GM19238 (cell line): Measurements from ENCODE around the gene KCNG3.
"Not testable (repeated sequence)": the region's sequence is repeated elsewhere in the genome, so short reads cannot be mapped to it uniquely, and the experiment has no call there.

ENCODE experiments used
- DNase-seq: peaks from one replicate; pipeline ENCODE4 v3.0.0; 2011; ENCODE audit warnings: low spot score; ENCODE audit not compliant: insufficient read length

The KCNG3 gene

DNA sequence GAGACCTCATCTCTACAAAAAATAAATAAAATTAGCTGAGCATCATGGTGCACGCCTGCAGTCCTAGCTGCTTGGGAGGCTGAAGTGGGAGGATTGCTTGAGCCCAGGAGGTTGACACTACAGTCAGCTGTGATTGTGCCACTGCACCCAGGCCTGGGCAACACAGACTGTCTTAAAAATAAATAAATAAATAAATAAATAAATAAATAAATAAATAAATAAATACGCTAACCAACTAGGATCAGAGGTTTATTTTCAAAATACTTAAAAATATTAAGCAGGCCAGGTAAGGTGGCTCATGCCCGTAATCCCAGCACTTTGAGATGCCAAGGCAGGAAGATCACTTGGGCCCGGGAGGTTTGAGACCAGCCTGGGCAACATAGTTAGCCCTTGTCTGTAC lies 63.6 kb downstream of the KCNG3 start:
- DNase-seq = no peak

DNA sequence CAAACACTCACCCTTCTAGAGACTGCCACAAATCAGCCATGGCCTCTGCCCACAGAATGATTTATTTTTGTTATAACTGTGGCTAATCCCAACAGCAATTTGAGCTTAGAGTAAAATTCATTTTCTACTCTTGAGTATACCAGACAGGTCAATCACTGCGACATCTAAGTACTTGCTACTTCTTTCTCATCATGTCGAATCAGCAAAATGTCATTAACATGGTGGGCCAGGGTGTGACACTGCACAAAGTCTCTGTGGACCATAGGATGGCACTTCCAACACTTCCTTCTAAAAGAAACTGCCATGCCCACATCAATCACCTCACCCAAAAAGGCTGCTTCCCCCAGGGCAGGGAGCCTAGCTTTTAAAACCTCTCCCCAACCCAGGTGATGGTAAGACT lies 64.4 kb downstream of the KCNG3 start:
- no peak for DNase-seq

DNA sequence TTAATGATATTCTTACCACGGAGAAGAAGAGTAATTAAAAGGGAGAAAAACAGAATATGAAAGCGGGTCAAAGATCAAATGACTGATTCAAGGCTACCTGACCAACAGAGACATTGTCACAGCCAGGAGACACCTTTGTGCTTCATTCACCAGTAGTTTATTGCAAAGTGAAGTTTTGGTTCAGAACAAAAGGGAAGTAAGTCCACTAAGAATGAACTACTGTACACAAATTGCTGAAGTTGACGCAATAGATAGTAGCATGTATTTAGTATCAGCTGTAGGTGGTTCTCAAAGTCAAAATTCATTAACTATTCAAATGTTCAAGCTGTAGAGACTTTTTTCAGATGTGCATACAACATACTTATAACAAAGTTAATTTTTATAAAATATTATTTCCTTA lies 68.1 kb downstream of the KCNG3 start:
- DNase-seq = no peak

DNA sequence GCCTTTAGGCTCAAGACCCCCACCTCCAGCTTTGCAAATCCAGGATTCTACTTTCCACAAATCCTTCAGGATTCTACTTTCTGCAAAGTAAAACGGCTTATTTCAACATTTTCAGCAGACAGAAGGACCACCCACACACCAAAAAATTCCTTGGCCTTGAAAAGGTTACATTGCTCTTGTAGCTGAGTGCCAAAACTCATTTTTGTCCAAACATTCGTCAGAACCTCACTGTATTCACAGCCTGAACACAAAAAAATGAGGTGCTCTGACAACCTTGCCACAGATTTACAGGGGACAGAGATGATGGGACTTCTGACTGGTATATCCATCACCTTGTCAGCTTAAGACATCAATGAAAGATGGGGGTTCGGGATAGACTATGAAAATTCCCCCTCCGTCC lies 69.7 kb downstream of the KCNG3 start:
- DNase-seq = no peak

DNA sequence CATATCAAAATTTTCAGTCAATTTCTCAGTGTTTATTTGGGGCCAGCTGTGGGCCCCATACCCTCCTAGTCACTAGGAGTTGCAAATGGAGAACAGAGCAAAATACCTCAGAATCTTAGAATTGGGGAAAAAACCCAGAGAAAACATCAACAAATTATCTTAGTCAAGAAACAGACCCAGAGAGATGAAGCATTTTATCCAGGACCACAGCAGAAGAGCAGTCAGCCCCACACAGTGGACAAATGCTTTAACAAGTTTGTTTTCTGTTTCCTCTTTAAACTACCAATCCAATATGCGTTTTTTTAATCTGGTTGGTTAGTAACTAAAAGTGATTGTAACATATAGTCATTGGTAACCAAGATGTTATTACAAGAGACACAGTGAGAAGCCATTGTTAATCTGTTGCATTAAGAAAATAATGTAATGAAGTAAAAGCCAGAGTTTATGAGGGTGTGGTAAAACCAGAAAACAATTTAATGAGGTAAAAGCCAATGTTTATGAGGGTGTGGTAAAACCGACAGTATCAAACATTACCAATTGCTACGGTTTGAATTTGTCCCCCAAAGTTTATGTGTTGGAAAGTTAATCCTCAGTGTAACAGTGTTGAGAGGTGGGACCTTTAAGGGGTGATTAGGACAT lies 72.1 kb downstream of the KCNG3 start:
- no peak for DNase-seq

DNA sequence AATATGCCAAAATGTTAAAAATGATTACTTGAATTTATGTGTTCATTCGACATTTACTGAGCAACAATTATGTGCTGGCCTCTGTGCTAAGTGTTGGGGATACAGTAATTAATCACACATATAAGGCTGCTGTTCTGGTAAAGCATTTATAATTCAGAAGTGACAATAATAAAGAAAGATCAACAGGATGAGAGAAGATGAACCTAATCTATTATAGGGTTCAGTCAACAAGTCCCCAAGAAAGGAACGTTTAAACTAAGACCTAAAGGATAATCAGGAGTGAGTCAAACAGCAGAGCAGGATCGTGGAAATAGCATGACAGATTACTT lies 72.7 kb downstream of the KCNG3 start:
- no peak for DNase-seq

DNA sequence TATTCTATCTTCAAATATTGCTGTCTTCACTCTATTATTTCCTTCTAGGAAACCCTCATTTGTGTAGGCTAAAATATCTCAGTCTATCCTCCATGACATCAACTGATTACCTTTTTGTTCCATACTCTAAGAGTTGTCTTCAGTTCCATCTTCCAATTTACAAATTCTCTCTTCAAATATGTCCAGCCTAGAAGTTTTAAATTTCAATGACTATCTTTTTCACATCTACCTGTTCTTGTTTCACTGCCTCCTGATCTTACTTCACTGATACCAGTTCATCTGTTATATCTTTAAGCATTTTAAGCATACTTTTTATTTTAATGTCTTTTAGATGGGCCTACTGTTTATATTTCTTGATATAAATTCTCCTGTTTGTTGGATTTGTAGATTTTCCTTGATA lies 79.1 kb downstream of the KCNG3 start:
- DNase-seq = no peak

DNA sequence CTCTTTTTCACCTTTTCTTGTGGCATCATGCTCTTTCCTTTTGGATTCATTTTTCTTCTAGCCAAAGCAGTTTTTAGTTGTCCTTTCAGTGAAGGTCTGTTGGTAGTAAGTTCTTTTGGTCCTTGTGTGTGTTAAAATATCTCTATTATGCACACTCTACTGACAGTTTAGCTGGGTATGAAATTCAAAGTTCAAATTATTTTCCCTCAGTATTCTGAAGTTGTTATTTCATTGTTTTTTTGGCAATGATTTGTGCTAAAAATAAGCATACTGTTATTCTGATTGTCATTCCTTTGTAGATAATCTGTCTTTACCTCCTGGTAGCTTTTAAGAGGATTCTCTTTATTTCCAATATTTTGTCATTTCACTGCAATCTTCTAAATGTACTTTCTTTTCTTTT lies 79.6 kb downstream of the KCNG3 start:
- no peak for DNase-seq

DNA sequence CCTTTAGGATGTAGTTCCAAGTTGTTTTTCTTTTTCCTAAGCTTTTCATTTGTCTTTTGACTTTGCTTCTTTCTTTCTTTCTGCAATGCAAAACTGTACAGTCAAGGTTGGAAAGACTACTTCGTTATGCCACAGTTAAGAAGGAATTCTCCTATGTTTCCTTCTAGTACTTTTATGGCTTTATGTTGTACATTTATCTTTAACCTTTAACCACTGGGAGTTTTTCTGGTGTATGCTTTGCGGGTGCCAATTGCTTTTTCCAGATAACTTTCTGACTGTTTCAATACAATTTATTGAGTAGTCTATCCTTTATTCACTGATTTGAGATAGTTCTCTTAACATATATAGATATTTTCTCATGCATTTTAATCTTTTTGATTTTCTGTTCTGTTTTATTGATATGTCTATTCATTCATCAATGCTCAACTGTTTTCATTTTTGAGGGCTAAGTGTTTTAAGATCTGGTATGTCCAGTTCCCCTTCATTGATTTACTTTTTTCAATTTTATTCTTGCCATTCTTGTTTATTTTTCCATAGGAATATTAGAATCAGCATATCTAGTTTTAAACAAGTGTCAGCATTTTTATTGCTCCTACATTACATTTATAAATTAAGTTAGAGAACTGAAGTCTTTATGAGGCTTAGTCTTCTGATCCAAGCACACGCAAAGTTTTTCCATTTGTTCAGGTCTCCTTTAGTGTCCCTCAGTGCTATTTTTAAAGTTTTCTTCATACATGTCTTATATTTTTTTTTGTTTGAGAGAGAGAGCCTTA lies 82.9 kb downstream of the KCNG3 start:
- no peak for DNase-seq

DNA sequence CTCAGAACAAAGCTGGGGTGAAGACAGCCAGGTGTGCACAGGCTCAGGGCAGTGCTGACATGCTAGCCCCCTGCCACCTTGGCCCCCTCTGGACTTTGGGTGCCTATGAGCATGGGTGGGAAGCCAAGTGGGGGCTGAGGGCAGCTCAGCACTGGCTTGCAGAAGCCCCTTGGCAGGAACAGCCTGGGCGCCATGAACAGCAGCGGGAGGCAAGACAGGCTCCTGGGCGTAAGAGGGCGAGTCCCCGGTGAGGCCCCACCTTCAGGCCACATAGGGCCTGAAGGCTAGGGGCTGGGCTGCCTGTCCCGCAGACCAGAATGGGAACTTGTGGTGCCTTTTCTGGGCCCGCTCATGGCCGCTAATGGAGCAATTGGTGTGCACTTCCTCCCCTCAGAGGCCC lies 85.8 kb downstream of the KCNG3 start:
- DNase-seq = no peak

DNA sequence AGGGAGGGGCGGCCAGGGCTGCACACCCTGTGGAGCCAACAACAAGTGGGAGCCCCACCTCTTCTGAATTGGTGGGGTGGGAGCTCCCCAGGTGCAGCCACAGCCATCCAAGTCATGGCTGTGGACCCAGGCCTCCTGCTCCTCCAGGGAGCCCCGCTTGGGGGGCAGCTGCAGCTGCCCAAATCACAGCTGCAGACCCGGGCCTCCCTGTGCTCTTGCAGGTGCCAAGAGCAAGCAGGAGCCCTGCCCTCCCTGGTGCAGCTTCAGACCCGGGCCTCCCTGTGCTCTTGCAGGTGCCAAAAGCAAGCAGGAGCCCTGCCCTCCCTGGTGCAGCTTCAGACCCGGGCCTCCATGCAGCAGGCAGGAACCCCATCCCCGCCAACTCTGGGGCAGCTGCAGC lies 86.3 kb downstream of the KCNG3 start:
- no peak for DNase-seq

DNA sequence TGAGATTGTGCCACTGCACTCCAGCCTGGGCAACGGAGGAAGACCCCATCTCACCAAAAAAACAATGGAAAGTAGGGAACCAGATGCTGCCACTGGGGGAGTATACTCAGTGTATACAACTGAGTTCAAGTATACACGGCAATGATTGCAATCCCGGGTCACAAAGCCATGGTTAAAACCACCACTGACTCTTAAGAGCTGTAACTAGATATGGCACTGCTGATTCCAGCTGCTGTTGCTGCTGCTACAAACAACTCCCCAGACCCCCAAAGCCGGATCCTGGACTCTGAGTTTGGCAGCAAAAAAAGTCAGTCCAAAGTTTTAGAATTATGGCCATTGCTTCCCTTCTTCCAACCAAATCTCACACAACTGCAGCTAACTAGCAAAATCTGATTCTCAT lies 89.1 kb downstream of the KCNG3 start:
- no peak for DNase-seq

DNA sequence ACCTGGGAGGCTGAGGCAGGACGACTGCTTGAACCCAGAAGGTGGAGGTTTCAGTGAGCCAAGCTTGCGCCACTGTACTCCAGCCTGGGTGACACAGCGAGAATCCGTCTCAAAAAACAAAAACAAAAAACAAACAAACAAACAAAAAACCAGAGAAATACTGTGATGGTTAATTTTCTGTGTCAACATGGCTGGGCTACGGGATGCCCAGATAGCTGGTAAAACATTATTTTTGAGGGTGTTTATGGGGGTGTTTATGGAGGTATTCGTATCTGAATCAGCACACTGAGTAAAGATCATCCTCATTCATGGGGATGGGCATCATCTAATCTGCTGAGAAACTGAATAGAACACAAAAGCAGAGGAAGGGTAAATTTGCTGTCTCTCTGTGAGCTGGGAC lies 92.0 kb downstream of the KCNG3 start:
- DNase-seq = no peak

DNA sequence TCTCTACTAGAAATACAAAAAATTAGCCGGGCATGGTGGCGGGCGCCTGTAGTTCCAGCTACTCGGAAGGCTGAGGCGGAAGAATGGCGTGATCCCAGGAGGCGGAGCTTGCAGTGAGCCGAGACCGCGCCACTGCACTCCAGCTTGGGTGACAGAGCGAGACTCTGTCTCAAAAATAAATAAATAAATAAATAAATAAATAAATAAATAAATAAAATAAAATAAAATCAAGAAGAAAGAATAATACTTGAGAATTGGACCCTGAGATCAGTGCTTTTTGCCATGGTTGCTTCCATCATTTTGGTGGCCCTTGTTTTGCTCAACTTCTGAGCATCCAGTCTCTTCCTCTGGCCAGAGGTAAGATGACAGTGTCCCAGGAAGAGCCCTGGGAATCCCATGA lies 95.7 kb downstream of the KCNG3 start:
- DNase-seq = not testable (repeated sequence)

DNA sequence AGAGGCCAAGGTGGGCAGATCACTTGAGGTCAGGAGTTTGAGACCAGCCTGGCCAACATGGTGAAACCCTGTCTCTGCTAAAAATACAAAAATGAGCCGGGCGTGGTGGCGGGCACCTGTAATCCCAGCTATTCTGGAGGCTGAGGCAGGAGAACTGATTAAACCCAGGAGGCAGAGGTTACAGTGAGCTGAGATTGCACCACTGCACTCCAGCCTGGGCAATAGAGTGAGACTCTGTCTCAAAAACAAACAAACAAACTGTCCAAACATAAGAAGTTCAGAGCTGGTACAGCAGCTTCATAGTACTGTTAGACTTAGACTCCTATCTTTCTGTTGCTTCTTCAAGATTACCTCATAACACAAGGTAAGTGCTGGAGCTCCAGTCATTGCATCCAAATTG lies 100.5 kb downstream of the KCNG3 start:
- DNase-seq = not testable (repeated sequence)

DNA sequence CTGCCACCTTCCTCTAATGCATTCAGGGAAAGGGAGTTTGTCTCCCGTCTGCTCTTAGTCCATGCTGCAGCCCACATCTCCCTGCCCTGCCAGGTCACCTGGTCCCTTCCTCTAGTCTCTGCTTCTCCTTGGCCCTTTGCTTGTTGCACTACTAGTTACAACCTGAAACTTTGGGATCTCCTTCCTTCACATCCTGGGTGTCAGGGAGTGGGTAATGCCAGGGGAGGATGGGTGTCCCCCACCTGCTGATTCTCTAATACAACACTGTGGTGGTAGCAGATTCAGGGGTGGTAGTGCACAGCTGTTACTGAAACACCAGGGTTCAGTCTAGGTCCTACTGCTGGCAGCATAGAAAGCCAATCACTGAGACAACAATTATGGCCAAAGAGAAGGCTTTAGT lies 101.6 kb downstream of the KCNG3 start:
- no peak for DNase-seq
